ENCODE measurements around the gene ADGRL2. TPM values are rescaled to one million over a fixed set of nuclear protein-coding genes. Genes with fewer than 3 reads are reported as not detected.

ADGRL2 gene
- total and polyA plus RNA-seq, 10 donors = 5.4 to 115 (median 60.7) TPM

DNA sequence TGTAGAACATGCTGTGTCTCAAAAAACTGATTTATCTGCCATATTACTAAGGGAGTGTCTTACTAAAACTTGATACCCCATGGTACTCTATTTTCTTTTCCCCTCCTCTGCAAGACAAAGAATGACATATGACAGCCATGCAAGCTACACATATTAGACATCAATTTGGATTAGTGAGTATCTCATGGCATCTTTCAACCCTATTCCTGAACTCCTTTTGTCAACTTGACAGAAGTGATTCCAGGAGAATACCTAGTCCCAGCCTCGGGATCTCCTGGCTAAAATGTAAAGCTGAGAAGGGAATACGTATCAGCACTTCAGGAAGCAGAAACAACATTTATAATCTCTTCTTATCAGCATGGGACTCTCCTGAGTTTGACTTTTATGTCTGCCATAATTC lies 43.7 kb downstream of the ADGRL2 start:
- DNase-seq = no peak
- Histone ChIP-seq H3K9me3 (no peaks in the 10 kb centered on the region), H3K4me1 (no peaks in the 10 kb centered on the region), H3K27me3 (replicated peaks in 1 of 7) (no peaks in the 10 kb centered on the region), H3K36me3 (no peaks in the 10 kb centered on the region), H3K4me3 (no peak overlapping the region), H3K27ac (no peak overlapping the region)
- intact Hi-C loops (cut with DNase I; ENCODE audit: low total_unique reads) = no loop called here
- WGBS, 5 donors = 64 to 84% (median 73%) methylated on average over 2 of the region's 2 CpGs
- TF ChIP-seq CTCF (IDR thresholded peaks at IDR 0.05 in 8 of 11, conservative IDR thresholded peaks at IDR 0.05 in 3 of 11) (no peak), POLR2A (IDR thresholded peaks at IDR 0.05) (no peak), POLR2AphosphoS5 (IDR thresholded peaks at IDR 0.05) (no peak)

GRCh38 chr1:81846630-81847029 lies 45.9 kb downstream of the ADGRL2 start:
- no peak for DNase-seq
- Histone ChIP-seq H3K36me3 (no peaks in the 10 kb centered on the region), H3K9me3 (no peaks in the 10 kb centered on the region), H3K4me3 (no peak overlapping the region), H3K27ac (no peak overlapping the region), H3K27me3 (replicated peaks in 1 of 7) (no peaks in the 10 kb centered on the region), H3K4me1 (no peaks in the 10 kb centered on the region)
- intact Hi-C loops (cut with DNase I; ENCODE audit: low total_unique reads) = no loop called here
- TF ChIP-seq POLR2A (IDR thresholded peaks at IDR 0.05) (no peak), POLR2AphosphoS5 (IDR thresholded peaks at IDR 0.05) (no peak), CTCF (IDR thresholded peaks at IDR 0.05 in 8 of 11, conservative IDR thresholded peaks at IDR 0.05 in 3 of 11) (no peak)
- WGBS, 5 donors = 81 to 93% (median 83%) methylated on average over 1 of the region's 1 CpG

- Histone ChIP-seq H3K9me3 (no peaks in the 10 kb centered on the region), H3K4me1 (no peaks in the 10 kb centered on the region), H3K27me3 (replicated peaks in 1 of 7) (no peaks in the 10 kb centered on the region), H3K36me3 (no peaks in the 10 kb centered on the region), H3K4me3 (no peak overlapping the region), H3K27ac (no peak overlapping the region)
- no peak for TF ChIP-seq POLR2AphosphoS5 (IDR thresholded peaks at IDR 0.05)
- TF ChIP-seq CTCF (IDR thresholded peaks at IDR 0.05 in 8 of 11, conservative IDR thresholded peaks at IDR 0.05 in 3 of 11) = no peak
- TF ChIP-seq POLR2A (IDR thresholded peaks at IDR 0.05) = no peak
- DNase-seq = no peak
- 81 to 91% (median 84%) methylated on average over 2 of the region's 2 CpGs for WGBS, 5 donors
- intact Hi-C loops (cut with DNase I; ENCODE audit: low total_unique reads) = no loop called here
Measured at GRCh38 chr1:81847063-81847462, 46.3 kb downstream of the ADGRL2 start.

- TF ChIP-seq POLR2A (IDR thresholded peaks at IDR 0.05) = no peak
- WGBS, 5 donors = 65 to 74% (median 70%) methylated on average over 5 of the region's 5 CpGs
- Histone ChIP-seq H3K27ac (no peak overlapping the region), H3K27me3 (replicated peaks in 1 of 7) (no peaks in the 10 kb centered on the region), H3K4me1 (no peaks in the 10 kb centered on the region), H3K4me3 (no peak overlapping the region), H3K36me3 (no peaks in the 10 kb centered on the region), H3K9me3 (no peaks in the 10 kb centered on the region)
- intact Hi-C loops (cut with DNase I; ENCODE audit: low total_unique reads) = no loop called here
- DNase-seq = no peak
Measured at GRCh38 chr1:81848880-81849682, 48.3 kb downstream of the ADGRL2 start.
